ENCODE measurements around the gene DLEC1.

DNA sequence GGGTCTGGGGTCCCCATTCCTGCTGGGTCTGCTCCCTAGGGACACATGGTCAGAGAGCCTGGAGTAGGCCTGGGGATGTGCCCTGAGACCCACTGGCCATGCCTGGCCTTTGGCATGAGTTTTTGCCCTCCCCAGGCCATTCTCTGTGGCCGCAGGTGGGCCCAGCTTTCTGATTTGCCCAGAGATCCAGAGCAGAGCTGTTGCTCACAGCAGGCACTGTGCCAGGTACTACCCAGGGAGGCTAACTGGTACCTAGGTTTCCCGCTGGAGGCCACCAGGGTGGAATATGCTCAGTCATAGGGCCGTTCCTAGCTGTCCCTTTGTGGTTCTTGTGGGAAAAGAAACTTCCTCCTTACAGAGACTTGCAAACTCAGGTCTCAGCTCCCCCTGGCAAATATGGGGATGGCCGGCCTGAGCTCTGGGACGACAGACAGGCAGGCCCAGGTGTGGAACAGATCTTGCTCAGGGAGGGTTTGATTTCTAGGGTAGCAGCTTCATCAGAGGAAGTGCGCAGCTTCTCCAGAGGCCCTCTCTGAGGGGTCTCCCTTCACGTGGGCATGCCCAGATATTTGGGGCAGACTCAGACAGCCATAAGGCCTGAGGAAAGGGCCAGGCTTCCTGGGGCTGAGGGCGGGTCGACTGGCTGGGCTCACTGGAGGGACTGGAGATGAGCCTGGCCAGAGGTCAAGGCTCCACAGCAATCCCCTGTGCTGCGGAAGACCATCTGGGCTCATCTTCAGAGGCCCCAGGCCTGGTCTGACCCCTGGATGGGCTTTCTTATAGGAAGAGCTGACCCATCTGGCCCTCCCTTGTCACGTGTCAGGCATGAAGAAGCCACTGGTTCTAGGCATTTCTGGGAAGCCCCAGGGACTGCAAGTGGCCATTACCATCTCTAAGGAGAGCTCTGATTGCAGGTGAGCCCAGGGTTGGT, 69.9 kb downstream of the DLEC1 start:
- TF ChIP-seq, protein P1, sequence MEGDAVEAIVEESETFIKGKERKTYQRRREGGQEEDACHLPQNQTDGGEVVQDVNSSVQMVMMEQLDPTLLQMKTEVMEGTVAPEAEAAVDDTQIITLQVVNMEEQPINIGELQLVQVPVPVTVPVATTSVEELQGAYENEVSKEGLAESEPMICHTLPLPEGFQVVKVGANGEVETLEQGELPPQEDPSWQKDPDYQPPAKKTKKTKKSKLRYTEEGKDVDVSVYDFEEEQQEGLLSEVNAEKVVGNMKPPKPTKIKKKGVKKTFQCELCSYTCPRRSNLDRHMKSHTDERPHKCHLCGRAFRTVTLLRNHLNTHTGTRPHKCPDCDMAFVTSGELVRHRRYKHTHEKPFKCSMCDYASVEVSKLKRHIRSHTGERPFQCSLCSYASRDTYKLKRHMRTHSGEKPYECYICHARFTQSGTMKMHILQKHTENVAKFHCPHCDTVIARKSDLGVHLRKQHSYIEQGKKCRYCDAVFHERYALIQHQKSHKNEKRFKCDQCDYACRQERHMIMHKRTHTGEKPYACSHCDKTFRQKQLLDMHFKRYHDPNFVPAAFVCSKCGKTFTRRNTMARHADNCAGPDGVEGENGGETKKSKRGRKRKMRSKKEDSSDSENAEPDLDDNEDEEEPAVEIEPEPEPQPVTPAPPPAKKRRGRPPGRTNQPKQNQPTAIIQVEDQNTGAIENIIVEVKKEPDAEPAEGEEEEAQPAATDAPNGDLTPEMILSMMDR (IDR thresholded peaks at IDR 0.05), result no peak
- no peak for TF ChIP-seq POLR2A (IDR thresholded peaks at IDR 0.05)

All from lower leg skin (tissue), 3 donors.